ENCODE measurements around the gene CLCN5. TPM values are rescaled to one million over a fixed set of nuclear protein-coding genes. Genes with fewer than 3 reads are reported as not detected.

CLCN5 gene
- total and polyA plus RNA-seq, 2 of the 13 experiments (the other 11 are each of a cell fraction or from before 2014, with no cell fraction given), result 7.8 to 27.3 TPM

DNA sequence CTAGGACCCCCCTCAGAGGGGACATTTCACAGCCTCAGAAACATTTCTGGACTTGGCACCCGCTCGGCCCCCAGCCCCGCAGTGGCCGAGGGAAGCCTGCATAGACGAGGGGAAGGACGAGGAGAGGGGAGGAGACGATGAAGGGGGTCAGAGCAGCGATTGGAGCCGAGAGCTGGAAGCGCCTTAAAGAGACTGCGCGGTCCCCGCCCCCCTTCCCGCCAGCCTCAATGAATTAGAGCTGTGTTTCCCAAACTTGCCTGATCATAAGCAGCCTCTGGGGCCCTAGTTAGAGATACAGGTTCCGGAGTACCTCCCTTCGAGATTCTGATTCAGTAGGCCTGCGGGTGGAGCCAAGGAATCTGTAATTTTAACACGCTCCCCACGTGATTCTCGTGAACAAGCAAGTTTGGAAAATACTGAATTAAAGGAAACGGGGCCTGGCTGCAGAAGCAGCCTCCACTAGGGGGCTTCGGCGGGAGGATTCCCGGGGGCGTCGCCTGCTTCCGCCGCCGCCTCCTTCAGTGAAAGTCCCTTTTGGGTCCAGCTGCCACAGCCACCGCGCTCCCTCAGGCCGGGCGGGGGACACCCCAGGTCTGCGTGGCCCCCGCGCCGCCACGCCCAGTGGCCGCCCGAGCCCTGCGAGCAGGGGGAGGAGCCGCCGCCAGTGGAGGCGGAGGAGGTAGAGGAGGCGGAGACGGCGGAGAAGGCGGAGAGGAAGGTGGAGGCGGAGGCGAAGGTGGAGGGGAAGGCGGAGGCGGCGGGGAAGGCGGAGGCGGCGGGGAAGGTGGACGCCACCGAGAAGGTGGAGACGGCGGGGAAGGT lies 43.4 kb upstream of the CLCN5 start, which contains the start of gene USP27X (continued):
- TF ChIP-seq TCF12 (IDR thresholded peaks at IDR 0.05) (no peak), TCF12 (CRISPR knock-in tag; IDR thresholded peaks at IDR 0.05) (no peak), SAP130 (CRISPR knock-in tag; IDR thresholded peaks at IDR 0.05; ENCODE audit: low read depth) (peak; percentile 71), ZNF878 (CRISPR knock-in tag; IDR thresholded peaks at IDR 0.05) (no peak), SAFB2 (CRISPR knock-in tag; IDR thresholded peaks at IDR 0.05; ENCODE audit: borderline replicate concordance, low read depth) (no peak), SETDB1 (CRISPR knock-in tag; IDR thresholded peaks at IDR 0.05; ENCODE audit: borderline replicate concordance) (no peak), USF2 (IDR thresholded peaks at IDR 0.05; ENCODE audit: low read depth, low read length) (peak; percentile 45; the same call in 1 of the 2 replicates), USF2 (CRISPR knock-in tag; IDR thresholded peaks at IDR 0.05; ENCODE audit: borderline replicate concordance) (peak; percentile 74; the same call in 1 of the 2 replicates), NFE2 (CRISPR knock-in tag; IDR thresholded peaks at IDR 0.05) (no peak), ZNF737 (CRISPR knock-in tag; IDR thresholded peaks at IDR 0.05; ENCODE audit: borderline replicate concordance) (no peak), IRF2 (CRISPR knock-in tag; IDR thresholded peaks at IDR 0.05) (peak; percentile 12; the same call in 1 of the 2 replicates), HMGXB4 (CRISPR knock-in tag; IDR thresholded peaks at IDR 0.05; ENCODE audit: borderline replicate concordance in 1 of 2, low read depth in 1 of 2) (peak; percentile 54 to 56; a peak in 2 of 4 replicates), PPARG (CRISPR knock-in tag; conservative IDR thresholded peaks at IDR 0.05) (no peak), ZNF629 (CRISPR knock-in tag; conservative IDR thresholded peaks at IDR 0.05) (no peak), RFXAP (CRISPR knock-in tag; IDR thresholded peaks at IDR 0.05; ENCODE audit: borderline replicate concordance) (no peak), ZFP90 (CRISPR knock-in tag; IDR thresholded peaks at IDR 0.05; ENCODE audit: borderline replicate concordance) (0 out of 2 replicates have a peak, but pooled peaks have one; percentile 59), GMEB1 (CRISPR knock-in tag; IDR thresholded peaks at IDR 0.05; ENCODE audit: borderline replicate concordance) (no peak), YEATS4 (CRISPR knock-in tag; IDR thresholded peaks at IDR 0.05; ENCODE audit: borderline replicate concordance) (peak; percentile 28; the same call in 1 of the 2 replicates), ZNF567 (CRISPR knock-in tag; IDR thresholded peaks at IDR 0.05; ENCODE audit: borderline replicate concordance) (no peak), REL (CRISPR knock-in tag; conservative IDR thresholded peaks at IDR 0.05) (no peak), KDM2A (CRISPR knock-in tag; IDR thresholded peaks at IDR 0.05; ENCODE audit: borderline replicate concordance, low read depth) (peak; percentile 36; the same call in 1 of the 2 replicates)
